Parathyroid adenoma (tissue), 2 donors: ENCODE data around the gene RCBTB1.

Experiments used
- H2AFZ ChIP-seq: fragments of 300-600 bp; sonication (generic); one replicate; pipeline ENCODE4 v1.7.0; 2017; ENCODE audit warnings: antibody characterized with exemption, mild to moderate bottlenecking
- H3K27ac ChIP-seq: fragments of 300-600 bp; sonication (generic); one replicate; pipeline ENCODE4 v1.7.0; 2017
- H3K27me3 ChIP-seq: fragments of 300-600 bp; sonication (generic); one replicate; pipeline ENCODE4 v1.7.0; 2017; ENCODE audit warnings: low read length; ENCODE audit not compliant: control insufficient read depth, insufficient read depth
- H3K36me3 ChIP-seq: fragments of 300-600 bp; sonication (generic); one replicate; pipeline ENCODE4 v1.7.0; 2017; ENCODE audit warnings: low read length; ENCODE audit not compliant: control insufficient read depth, insufficient read depth
- H3K4me1 ChIP-seq: fragments of 300-600 bp; sonication (generic); one replicate; pipeline ENCODE4 v1.7.0; 2017; ENCODE audit warnings: control low read depth
- H3K4me2 ChIP-seq: fragments of 300-600 bp; sonication (generic); one replicate; pipeline ENCODE4 v1.7.0; 2017; ENCODE audit warnings: low read length
- H3K4me3 ChIP-seq: fragments of 300-600 bp; sonication (generic); one replicate; pipeline ENCODE4 v1.7.0; 2017; ENCODE audit warnings: low read depth, low read length
- H3K79me2 ChIP-seq: fragments of 300-600 bp; sonication (generic); one replicate; pipeline ENCODE4 v1.7.0; 2017; ENCODE audit warnings: control low read depth
- H3K9ac ChIP-seq: fragments of 300-600 bp; sonication (generic); one replicate; pipeline ENCODE4 v1.7.0; 2017; ENCODE audit warnings: mild to moderate bottlenecking
- H3K9me3 ChIP-seq: fragments of 300-600 bp; sonication (generic); one replicate; pipeline ENCODE4 v1.7.0; 2017; ENCODE audit warnings: low read length; ENCODE audit not compliant: control insufficient read depth
- CTCF ChIP-seq: fragments of 300-600 bp; sonication (generic); IDR thresholded peaks from one replicate; pipeline ENCODE4 v1.7.0; 2017; ENCODE audit warnings: antibody characterized with exemption, mild to moderate bottlenecking
- donor health status: primary hyperparathyroidism.

The RCBTB1 gene

GRCh38 chr13:49533591-49534269 is 51.6 kb downstream of the RCBTB1 start:
- no peak overlapping the region for H3K4me3 ChIP-seq
- no peak overlapping the region for H3K4me2 ChIP-seq
- H3K9me3 ChIP-seq = no peaks in the 10 kb centered on the region
- no peaks in the 10 kb centered on the region for H3K4me1 ChIP-seq
- no peak overlapping the region for H3K9ac ChIP-seq
- H3K27me3 ChIP-seq = no peaks in the 10 kb centered on the region
- H3K27ac ChIP-seq = no peak overlapping the region
- H2AFZ ChIP-seq = no peak overlapping the region
- no peaks in the 10 kb centered on the region for H3K36me3 ChIP-seq
- no peak for TF ChIP-seq CTCF
- H3K79me2 ChIP-seq = no peaks in the 10 kb centered on the region

GRCh38 chr13:49533011-49533410 is 52.3 kb downstream of the RCBTB1 start:
- Histone ChIP-seq H3K4me2 (no peak overlapping the region), H3K4me1 (no peaks in the 10 kb centered on the region), H3K4me3 (no peak overlapping the region), H3K9ac (no peak overlapping the region), H3K36me3 (no peaks in the 10 kb centered on the region), H2AFZ (no peak overlapping the region), H3K79me2 (no peaks in the 10 kb centered on the region), H3K27ac (no peak overlapping the region), H3K27me3 (no peaks in the 10 kb centered on the region), H3K9me3 (no peaks in the 10 kb centered on the region)
- no peak for TF ChIP-seq CTCF

GRCh38 chr13:49532593-49532992 is 52.8 kb downstream of the RCBTB1 start:
- H2AFZ ChIP-seq = no peak overlapping the region
- no peaks in the 10 kb centered on the region for H3K27me3 ChIP-seq
- no peaks in the 10 kb centered on the region for H3K36me3 ChIP-seq
- H3K79me2 ChIP-seq = no peaks in the 10 kb centered on the region
- H3K9me3 ChIP-seq = no peaks in the 10 kb centered on the region
- H3K4me3 ChIP-seq = no peak overlapping the region
- no peak overlapping the region for H3K9ac ChIP-seq
- H3K4me1 ChIP-seq = no peaks in the 10 kb centered on the region
- no peak overlapping the region for H3K27ac ChIP-seq
- no peak for TF ChIP-seq CTCF
- no peak overlapping the region for H3K4me2 ChIP-seq

GRCh38 chr13:49530457-49530856 is 54.9 kb downstream of the RCBTB1 start:
- no peak overlapping the region for H3K4me3 ChIP-seq
- TF ChIP-seq CTCF = no peak
- no peak overlapping the region for H3K4me2 ChIP-seq
- no peak overlapping the region for H3K9ac ChIP-seq
- no peak overlapping the region for H2AFZ ChIP-seq
- H3K79me2 ChIP-seq = no peaks in the 10 kb centered on the region
- no peaks in the 10 kb centered on the region for H3K9me3 ChIP-seq
- no peaks in the 10 kb centered on the region for H3K4me1 ChIP-seq
- no peaks in the 10 kb centered on the region for H3K27me3 ChIP-seq
- H3K27ac ChIP-seq = no peak overlapping the region
- H3K36me3 ChIP-seq = no peaks in the 10 kb centered on the region

- Histone ChIP-seq H3K9me3 (no peaks in the 10 kb centered on the region), H3K4me1 (no peaks in the 10 kb centered on the region), H3K4me2 (no peak overlapping the region), H3K27me3 (no peaks in the 10 kb centered on the region), H3K79me2 (no peaks in the 10 kb centered on the region), H3K9ac (no peak overlapping the region), H3K36me3 (no peaks in the 10 kb centered on the region), H2AFZ (no peak overlapping the region), H3K4me3 (no peak overlapping the region), H3K27ac (no peak overlapping the region)
- TF ChIP-seq CTCF = no peak
Observed at GRCh38 chr13:49528161-49528560, 57.2 kb downstream of the RCBTB1 start.
